ENCODE data around the gene PPCDC.

- TF ChIP-seq CTCF (IDR thresholded peaks at IDR 0.05; ENCODE audit: borderline replicate concordance, extremely low read depth, low read length, poor library complexity, severe bottlenecking) (no peak), EZH2 (IDR thresholded peaks at IDR 0.05; ENCODE audit: borderline replicate concordance, low read depth, low read length, severe bottlenecking) (no peak)
Observed at GRCh38 chr15:75062706-75063105, 39.3 kb downstream of the PPCDC start.
